Measurements from ENCODE around the gene CMTM8.

DNA sequence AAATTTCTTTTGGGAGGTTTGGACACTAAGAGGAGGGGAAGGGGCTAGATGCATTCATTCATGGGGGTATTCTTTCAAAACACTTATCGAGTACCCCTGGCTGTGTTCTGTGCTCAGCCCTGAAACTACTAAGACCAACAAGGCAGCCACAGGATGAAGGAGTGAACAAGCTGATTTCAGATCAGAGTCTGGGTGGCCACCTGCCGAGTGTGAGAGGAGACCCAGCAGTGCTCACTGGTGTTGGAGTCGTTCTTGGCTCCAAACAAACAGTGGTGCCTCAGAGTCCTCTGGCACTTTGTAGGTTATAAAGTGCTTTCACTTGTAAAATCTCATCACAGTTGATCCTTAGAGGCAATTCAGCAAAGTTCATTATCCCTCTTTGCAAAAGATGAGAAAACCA, 48.8 kb upstream of the CMTM8 start:
- TF ChIP-seq HDAC2 (IDR thresholded peaks at IDR 0.05) (no peak), CHD4 (IDR thresholded peaks at IDR 0.05) (no peak), FOS (IDR thresholded peaks at IDR 0.05; ENCODE audit: borderline replicate concordance, extremely low read depth, insufficient read length) (no peak), JUND (IDR thresholded peaks at IDR 0.05; ENCODE audit: low read depth, low read length) (no peak), GABPA (IDR thresholded peaks at IDR 0.05; ENCODE audit: low read depth) (no peak), MYC (IDR thresholded peaks at IDR 0.05; ENCODE audit: insufficient read depth, insufficient read length, insufficient replicate concordance, low read length, severe bottlenecking) (no peak), POLR2AphosphoS2 (IDR thresholded peaks at IDR 0.05; ENCODE audit: low read depth, low read length) (no peak), PAX5 (IDR thresholded peaks at IDR 0.05; ENCODE audit: borderline replicate concordance, low read depth, low read length) (no peak), POLR2A (IDR thresholded peaks at IDR 0.05; ENCODE audit: low read depth, low read length) (no peak), ATF3 (IDR thresholded peaks at IDR 0.05; ENCODE audit: borderline replicate concordance, extremely low read depth, low read depth, low read length) (no peak), NFIC (IDR thresholded peaks at IDR 0.05; ENCODE audit: low read depth, low read length) (no peak), NRF1 (conservative IDR thresholded peaks at IDR 0.05; ENCODE audit: low read depth, low read length) (no peak)
- TF ChIP-seq, protein P1, sequence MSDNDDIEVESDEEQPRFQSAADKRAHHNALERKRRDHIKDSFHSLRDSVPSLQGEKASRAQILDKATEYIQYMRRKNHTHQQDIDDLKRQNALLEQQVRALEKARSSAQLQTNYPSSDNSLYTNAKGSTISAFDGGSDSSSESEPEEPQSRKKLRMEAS (IDR thresholded peaks at IDR 0.05; ENCODE audit: low read depth, low read length) = no peak
- TF ChIP-seq, protein P2, sequence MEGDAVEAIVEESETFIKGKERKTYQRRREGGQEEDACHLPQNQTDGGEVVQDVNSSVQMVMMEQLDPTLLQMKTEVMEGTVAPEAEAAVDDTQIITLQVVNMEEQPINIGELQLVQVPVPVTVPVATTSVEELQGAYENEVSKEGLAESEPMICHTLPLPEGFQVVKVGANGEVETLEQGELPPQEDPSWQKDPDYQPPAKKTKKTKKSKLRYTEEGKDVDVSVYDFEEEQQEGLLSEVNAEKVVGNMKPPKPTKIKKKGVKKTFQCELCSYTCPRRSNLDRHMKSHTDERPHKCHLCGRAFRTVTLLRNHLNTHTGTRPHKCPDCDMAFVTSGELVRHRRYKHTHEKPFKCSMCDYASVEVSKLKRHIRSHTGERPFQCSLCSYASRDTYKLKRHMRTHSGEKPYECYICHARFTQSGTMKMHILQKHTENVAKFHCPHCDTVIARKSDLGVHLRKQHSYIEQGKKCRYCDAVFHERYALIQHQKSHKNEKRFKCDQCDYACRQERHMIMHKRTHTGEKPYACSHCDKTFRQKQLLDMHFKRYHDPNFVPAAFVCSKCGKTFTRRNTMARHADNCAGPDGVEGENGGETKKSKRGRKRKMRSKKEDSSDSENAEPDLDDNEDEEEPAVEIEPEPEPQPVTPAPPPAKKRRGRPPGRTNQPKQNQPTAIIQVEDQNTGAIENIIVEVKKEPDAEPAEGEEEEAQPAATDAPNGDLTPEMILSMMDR (IDR thresholded peaks at IDR 0.05 in 2 of 3, conservative IDR thresholded peaks at IDR 0.05 in 1 of 3; ENCODE audit: control insufficient read depth in 2 of 3, extremely low read depth in 1 of 3, insufficient read depth in 1 of 3, low read depth in 3 of 3, low read length in 3 of 3) = no peak
